A549 (cell line): ENCODE results near the gene FERMT3. TPM values are rescaled to one million over a fixed set of nuclear protein-coding genes. Genes with fewer than 3 reads are reported as not detected.

ENCODE experiments used
- ATAC-seq, 2 experiments: fragments of 200-7000 bp in 1 of 2; fragments of >200 bp in 1 of 2; cut with Nextera tagmentation in 1 of 2; cut with Tn5 transposase in 1 of 2; 3 replicates each; pipeline versions ENCODE4 v1.8.0 to v1.9.1; 2018 to 2020; ENCODE audit warnings: mild to moderate bottlenecking in 1 of 2, moderate library complexity in 1 of 2
- CTCF ChIA-PET: fragments of 300-600 bp; sonication (Branson Sonifier 250); formaldehyde crosslinking; extraction: SDS; loops from one replicate; lab custom pipeline; 2021; ENCODE audit warnings: antibody characterized with exemption, inconsistent platforms; lab: Yijun Ruan, JAX
- POLR2A ChIA-PET: fragments of 350-600 bp; formaldehyde crosslinking; extraction: SDS; loops from one replicate; lab custom pipeline; 2021; ENCODE audit warnings: antibody characterized with exemption, inconsistent platforms; lab: Yijun Ruan, JAX
- DNase-seq, 2 experiments: peaks; one replicate each; pipeline versions ENCODE4 v3.0.0 to v3.0.0-alpha.2; 2011 to 2016; ENCODE audit warnings: low read depth in 1 of 2, low spot score in 1 of 2
- FAIRE-seq: peaks from 2 replicates; lab custom pipeline; 2011; peaks lifted over from hg19 to GRCh38; lab: Jason Lieb, UNC
- H3K27ac ChIP-seq, 2 experiments: fragments of >200 bp; sonication (Bioruptor Twin); formaldehyde crosslinking; 3 replicates each; pipeline ENCODE4 v1.5.1; 2016 to 2017
- H3K4me1 ChIP-seq: fragments of >200 bp; sonication (Bioruptor Twin); formaldehyde crosslinking; 3 replicates; pipeline ENCODE4 v1.6.1; 2016
- H3K4me2 ChIP-seq: fragments of >200 bp; sonication (Bioruptor Twin); formaldehyde crosslinking; 3 replicates; pipeline ENCODE4 v1.6.1; 2016
- H3K4me3 ChIP-seq: fragments of >200 bp; sonication (Bioruptor Twin); formaldehyde crosslinking; 3 replicates; pipeline ENCODE4 v1.5.1; 2016
- H3K9me3 ChIP-seq: fragments of >200 bp; sonication (Bioruptor Twin); formaldehyde crosslinking; 3 replicates; pipeline ENCODE4 v1.6.1; 2016
- BHLHE40 ChIP-seq: IDR thresholded peaks from 2 replicates; pipeline ENCODE4 v1.6.1; 2012; ENCODE audit warnings: low read depth, low read length, inconsistent platforms
- CBX8 ChIP-seq: fragments of 200-600 bp; sonication (generic); IDR thresholded peaks from 2 replicates; pipeline ENCODE4 v1.6.1; 2016
- EP300 ChIP-seq, 2 experiments: fragments of >200 bp; sonication (Bioruptor Twin); formaldehyde crosslinking; IDR thresholded peaks; 2 replicates in 1 of 2; 3 replicates in 1 of 2; pipeline ENCODE4 v1.6.1; 2016 to 2017
- HOXB13 ChIP-seq: fragments of 250-450 bp; sonication (Bioruptor Pico); IDR thresholded peaks from 2 replicates; pipeline ENCODE4 v1.5.0; 2020; ENCODE audit warnings: low read depth, mild to moderate bottlenecking, moderate library complexity
- NPAS2 ChIP-seq: fragments of 250-450 bp; sonication (Bioruptor Pico); IDR thresholded peaks from 2 replicates; pipeline ENCODE4 v1.8.0; 2022; ENCODE audit warnings: mild to moderate bottlenecking, moderate library complexity, borderline replicate concordance
- TFCP2L1 ChIP-seq: fragments of 250-450 bp; sonication (Bioruptor Pico); IDR thresholded peaks from 2 replicates; pipeline ENCODE4 v1.5.0; 2021; ENCODE audit warnings: mild to moderate bottlenecking
- ZC3H11A ChIP-seq: fragments of 450-650 bp; IDR thresholded peaks from 2 replicates; pipeline ENCODE4 v1.6.1; 2014; ENCODE audit warnings: antibody characterized with exemption, mild to moderate bottlenecking
- ZSCAN20 ChIP-seq: fragments of 250-450 bp; sonication (Bioruptor Pico); IDR thresholded peaks from 2 replicates; pipeline ENCODE4 v1.8.0; 2022; ENCODE audit warnings: mild to moderate bottlenecking, moderate library complexity
- WGBS: methylation state at CpG from one replicate; pipeline ENCODE4 v1.1.6; 2017; ENCODE audit errors: missing lambda C conversion rate; 5-methylcytosine and 5-hydroxymethylcytosine counted together
- polyA plus RNA-seq, 4 experiments: library from polyadenylated mRNA; depleted of rRNA in 3 of 4; stranded (reverse); fragments of >200 nt; fragmentation: RNase III in 1 of 4; extraction: RNeasy Plus Mini Kit Qiagen cat#74134 plus additional on column Dnase treatment in 1 of 4; gene quantifications; 2 replicates in 3 of 4; 3 replicates in 1 of 4; pipeline ENCODE4 v1.2.3, GENCODE V29; 2011 to 2017
- TF ChIP-seq, protein P1 (sequence below): fragments of >200 bp; sonication (Bioruptor Twin); formaldehyde crosslinking; IDR thresholded peaks from 3 replicates; pipeline ENCODE4 v1.5.1; 2016
- TF ChIP-seq, protein P2 (sequence below): fragments of 150-350 bp; IDR thresholded peaks from 2 replicates; pipeline ENCODE4 v1.6.1; 2014; ENCODE audit warnings: low read depth, mild to moderate bottlenecking, low read length
- TF ChIP-seq, protein P3 (sequence below): fragments of 450-650 bp; IDR thresholded peaks from 2 replicates; pipeline ENCODE4 v1.6.1; 2014; ENCODE audit warnings: antibody characterized with exemption
- TF ChIP-seq, protein P4 (sequence below): fragments of >200 bp; sonication (Bioruptor Twin); formaldehyde crosslinking; IDR thresholded peaks from 2 replicates; pipeline ENCODE4 v1.6.1; 2016
- TF ChIP-seq, protein P5 (sequence below): fragments of 250-450 bp; sonication (Bioruptor Pico); IDR thresholded peaks from 2 replicates; pipeline ENCODE4 v1.5.0; 2020; ENCODE audit warnings: low read depth, mild to moderate bottlenecking, moderate library complexity
- TF ChIP-seq, protein P6 (sequence below): fragments of 250-450 bp; sonication (Bioruptor Pico); IDR thresholded peaks from 2 replicates; pipeline ENCODE4 v1.5.0; 2021; ENCODE audit warnings: mild to moderate bottlenecking, moderate library complexity, borderline replicate concordance
- TF ChIP-seq, protein P7 (sequence below): fragments of >200 bp; sonication (Bioruptor Twin); formaldehyde crosslinking; IDR thresholded peaks from 3 replicates; pipeline ENCODE4 v1.6.1; 2016
- TF ChIP-seq, protein P8 (sequence below): IDR thresholded peaks from 2 replicates; pipeline ENCODE4 v1.6.1; 2012

FERMT3 gene
- polyA plus RNA-seq, 2 of the 4 experiments (the other 2 are of a cell fraction) = 0.56 to 2.1 TPM

DNA sequence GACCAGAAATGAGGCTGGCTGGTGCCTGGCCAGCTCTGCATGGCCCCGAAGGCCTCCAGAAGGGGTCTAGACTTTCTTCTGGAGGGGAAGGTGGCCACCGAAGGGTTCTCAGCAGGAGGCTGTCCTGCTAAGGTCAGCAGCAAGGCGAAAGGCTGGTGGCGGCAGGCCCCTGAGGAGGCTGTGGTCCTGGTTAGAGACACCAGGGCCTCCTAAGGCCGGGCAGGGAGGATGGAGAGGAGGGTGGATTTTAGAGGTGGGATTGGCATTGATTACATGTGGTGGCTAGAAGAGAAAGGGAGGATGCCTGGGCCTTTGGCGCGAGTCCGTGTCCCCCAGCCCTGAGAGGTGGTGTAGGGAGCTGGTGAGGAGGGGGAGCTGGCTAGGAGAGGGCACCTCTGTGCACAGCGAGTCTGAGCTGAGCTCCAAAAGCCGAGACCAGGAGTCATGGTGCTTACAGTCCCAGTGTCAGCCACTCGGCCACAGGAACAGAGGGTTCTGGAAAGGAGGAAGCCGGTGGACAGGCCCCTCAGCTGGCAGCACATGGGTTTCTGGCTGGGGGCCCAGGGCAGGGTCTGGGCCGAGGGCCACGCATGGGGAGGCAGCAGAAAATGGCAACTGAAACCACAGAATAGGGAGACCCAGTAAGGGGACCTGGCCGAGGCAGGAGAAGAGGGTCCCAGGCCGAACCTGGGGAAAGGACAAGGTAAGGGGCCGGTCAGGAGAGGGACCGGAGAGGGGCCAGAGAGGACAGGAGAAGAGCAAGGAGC is 2.5 kb downstream of the FERMT3 start:
- POLR2A ChIA-PET = interaction anchor here (0.8 kb wide), 1 partner anchor 23 kb away, joined by 3 read pairs; the partner anchor contains the start of gene STIP1
- CTCF ChIA-PET = interaction anchor here (0.9 to 20.3 kb wide), 6 partner anchors 11 to 94 kb away, joined by 3 to 254 read pairs (median 20); partner anchors contain the start of genes CATSPERZ, DNAJC4, NUDT22 and PLCB3
- FAIRE-seq (no peak), DNase-seq (no peak), ATAC-seq (no peak; a peak in 2 of 6 replicates)
- WGBS = 94% methylated on average over 17 of the region's 18 CpGs
- Histone ChIP-seq H3K4me3 (no peak overlapping the region), H3K9me3 (no peaks in the 10 kb centered on the region), H3K4me2 (no peak overlapping the region), H3K27ac (no peak overlapping the region)
- TF ChIP-seq, protein P1, sequence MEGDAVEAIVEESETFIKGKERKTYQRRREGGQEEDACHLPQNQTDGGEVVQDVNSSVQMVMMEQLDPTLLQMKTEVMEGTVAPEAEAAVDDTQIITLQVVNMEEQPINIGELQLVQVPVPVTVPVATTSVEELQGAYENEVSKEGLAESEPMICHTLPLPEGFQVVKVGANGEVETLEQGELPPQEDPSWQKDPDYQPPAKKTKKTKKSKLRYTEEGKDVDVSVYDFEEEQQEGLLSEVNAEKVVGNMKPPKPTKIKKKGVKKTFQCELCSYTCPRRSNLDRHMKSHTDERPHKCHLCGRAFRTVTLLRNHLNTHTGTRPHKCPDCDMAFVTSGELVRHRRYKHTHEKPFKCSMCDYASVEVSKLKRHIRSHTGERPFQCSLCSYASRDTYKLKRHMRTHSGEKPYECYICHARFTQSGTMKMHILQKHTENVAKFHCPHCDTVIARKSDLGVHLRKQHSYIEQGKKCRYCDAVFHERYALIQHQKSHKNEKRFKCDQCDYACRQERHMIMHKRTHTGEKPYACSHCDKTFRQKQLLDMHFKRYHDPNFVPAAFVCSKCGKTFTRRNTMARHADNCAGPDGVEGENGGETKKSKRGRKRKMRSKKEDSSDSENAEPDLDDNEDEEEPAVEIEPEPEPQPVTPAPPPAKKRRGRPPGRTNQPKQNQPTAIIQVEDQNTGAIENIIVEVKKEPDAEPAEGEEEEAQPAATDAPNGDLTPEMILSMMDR = no peak
- TF ChIP-seq ZC3H11A (no peak), EP300 (IDR thresholded peaks at IDR 0.05) (no peak), ZSCAN20 (CRISPR knock-in tag) (no peak), BHLHE40 (no peak), CBX8 (no peak), NPAS2 (CRISPR knock-in tag) (no peak), TFCP2L1 (CRISPR knock-in tag) (no peak), HOXB13 (CRISPR knock-in tag) (no peak)
- TF ChIP-seq, protein P2, sequence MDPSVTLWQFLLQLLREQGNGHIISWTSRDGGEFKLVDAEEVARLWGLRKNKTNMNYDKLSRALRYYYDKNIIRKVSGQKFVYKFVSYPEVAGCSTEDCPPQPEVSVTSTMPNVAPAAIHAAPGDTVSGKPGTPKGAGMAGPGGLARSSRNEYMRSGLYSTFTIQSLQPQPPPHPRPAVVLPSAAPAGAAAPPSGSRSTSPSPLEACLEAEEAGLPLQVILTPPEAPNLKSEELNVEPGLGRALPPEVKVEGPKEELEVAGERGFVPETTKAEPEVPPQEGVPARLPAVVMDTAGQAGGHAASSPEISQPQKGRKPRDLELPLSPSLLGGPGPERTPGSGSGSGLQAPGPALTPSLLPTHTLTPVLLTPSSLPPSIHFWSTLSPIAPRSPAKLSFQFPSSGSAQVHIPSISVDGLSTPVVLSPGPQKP = no peak
- TF ChIP-seq, protein P3, sequence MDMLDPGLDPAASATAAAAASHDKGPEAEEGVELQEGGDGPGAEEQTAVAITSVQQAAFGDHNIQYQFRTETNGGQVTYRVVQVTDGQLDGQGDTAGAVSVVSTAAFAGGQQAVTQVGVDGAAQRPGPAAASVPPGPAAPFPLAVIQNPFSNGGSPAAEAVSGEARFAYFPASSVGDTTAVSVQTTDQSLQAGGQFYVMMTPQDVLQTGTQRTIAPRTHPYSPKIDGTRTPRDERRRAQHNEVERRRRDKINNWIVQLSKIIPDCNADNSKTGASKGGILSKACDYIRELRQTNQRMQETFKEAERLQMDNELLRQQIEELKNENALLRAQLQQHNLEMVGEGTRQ = no peak
- TF ChIP-seq, protein P4, sequence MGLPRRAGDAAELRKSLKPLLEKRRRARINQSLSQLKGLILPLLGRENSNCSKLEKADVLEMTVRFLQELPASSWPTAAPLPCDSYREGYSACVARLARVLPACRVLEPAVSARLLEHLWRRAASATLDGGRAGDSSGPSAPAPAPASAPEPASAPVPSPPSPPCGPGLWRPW = no peak
- TF ChIP-seq, protein P5, sequence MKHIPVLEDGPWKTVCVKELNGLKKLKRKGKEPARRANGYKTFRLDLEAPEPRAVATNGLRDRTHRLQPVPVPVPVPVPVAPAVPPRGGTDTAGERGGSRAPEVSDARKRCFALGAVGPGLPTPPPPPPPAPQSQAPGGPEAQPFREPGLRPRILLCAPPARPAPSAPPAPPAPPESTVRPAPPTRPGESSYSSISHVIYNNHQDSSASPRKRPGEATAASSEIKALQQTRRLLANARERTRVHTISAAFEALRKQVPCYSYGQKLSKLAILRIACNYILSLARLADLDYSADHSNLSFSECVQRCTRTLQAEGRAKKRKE (CRISPR knock-in tag) = no peak
- TF ChIP-seq, protein P6, sequence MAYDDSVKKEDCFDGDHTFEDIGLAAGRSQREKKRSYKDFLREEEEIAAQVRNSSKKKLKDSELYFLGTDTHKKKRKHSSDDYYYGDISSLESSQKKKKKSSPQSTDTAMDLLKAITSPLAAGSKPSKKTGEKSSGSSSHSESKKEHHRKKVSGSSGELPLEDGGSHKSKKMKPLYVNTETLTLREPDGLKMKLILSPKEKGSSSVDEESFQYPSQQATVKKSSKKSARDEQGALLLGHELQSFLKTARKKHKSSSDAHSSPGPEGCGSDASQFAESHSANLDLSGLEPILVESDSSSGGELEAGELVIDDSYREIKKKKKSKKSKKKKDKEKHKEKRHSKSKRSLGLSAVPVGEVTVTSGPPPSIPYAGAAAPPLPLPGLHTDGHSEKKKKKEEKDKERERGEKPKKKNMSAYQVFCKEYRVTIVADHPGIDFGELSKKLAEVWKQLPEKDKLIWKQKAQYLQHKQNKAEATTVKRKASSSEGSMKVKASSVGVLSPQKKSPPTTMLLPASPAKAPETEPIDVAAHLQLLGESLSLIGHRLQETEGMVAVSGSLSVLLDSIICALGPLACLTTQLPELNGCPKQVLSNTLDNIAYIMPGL = no peak
- TF ChIP-seq, protein P7, sequence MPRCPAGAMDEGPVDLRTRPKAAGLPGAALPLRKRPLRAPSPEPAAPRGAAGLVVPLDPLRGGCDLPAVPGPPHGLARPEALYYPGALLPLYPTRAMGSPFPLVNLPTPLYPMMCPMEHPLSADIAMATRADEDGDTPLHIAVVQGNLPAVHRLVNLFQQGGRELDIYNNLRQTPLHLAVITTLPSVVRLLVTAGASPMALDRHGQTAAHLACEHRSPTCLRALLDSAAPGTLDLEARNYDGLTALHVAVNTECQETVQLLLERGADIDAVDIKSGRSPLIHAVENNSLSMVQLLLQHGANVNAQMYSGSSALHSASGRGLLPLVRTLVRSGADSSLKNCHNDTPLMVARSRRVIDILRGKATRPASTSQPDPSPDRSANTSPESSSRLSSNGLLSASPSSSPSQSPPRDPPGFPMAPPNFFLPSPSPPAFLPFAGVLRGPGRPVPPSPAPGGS = no peak
- TF ChIP-seq, protein P8, sequence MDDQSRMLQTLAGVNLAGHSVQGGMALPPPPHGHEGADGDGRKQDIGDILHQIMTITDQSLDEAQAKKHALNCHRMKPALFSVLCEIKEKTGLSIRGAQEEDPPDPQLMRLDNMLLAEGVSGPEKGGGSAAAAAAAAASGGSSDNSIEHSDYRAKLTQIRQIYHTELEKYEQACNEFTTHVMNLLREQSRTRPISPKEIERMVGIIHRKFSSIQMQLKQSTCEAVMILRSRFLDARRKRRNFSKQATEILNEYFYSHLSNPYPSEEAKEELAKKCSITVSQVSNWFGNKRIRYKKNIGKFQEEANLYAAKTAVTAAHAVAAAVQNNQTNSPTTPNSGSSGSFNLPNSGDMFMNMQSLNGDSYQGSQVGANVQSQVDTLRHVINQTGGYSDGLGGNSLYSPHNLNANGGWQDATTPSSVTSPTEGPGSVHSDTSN = no peak
- TF ChIP-seq, all 56 proteins: peak for 0
- H3K4me1 ChIP-seq = peaks cover 9% of the 10 kb centered on the region; the same call in 1 of the 3 replicates
